Brain microvascular endothelial cell (primary cell): ENCODE data around the gene IL17REL.

Experiments used
- DNase-seq: peaks from one replicate; pipeline ENCODE4 v3.0.0-alpha.2; 2020
- H3K27ac ChIP-seq: fragments of 250-450 bp; sonication (Bioruptor Pico); 2 replicates; pipeline ENCODE4 v1.5.1; 2020; ENCODE audit warnings: mild to moderate bottlenecking, moderate library complexity
- H3K27me3 ChIP-seq: fragments of 250-450 bp; sonication (Bioruptor Pico); replicated peaks from 2 replicates; pipeline ENCODE4 v1.5.1; 2020; ENCODE audit warnings: mild to moderate bottlenecking
- H3K36me3 ChIP-seq: fragments of 250-450 bp; sonication (Bioruptor Pico); replicated peaks from 2 replicates; pipeline ENCODE4 v1.5.1; 2020; ENCODE audit warnings: mild to moderate bottlenecking
- H3K4me3 ChIP-seq: 2 replicates; pipeline ENCODE4 v1.5.1; 2011; ENCODE audit warnings: low read depth, mild to moderate bottlenecking, control low read depth, low read length, moderate library complexity
- in situ Hi-C: cut with HindIII; loops from 2 replicates; pipeline ENCODE4 v1.10.0; 2017; ENCODE audit warnings: low sequenced_read_pairs, low pct_ligation_motif_present
- TF ChIP-seq, protein P1 (sequence below): IDR thresholded peaks from 2 replicates; pipeline ENCODE4 v1.5.1; 2011; ENCODE audit warnings: low read depth, mild to moderate bottlenecking, moderate library complexity, low read length, control low read depth, inconsistent platforms; ENCODE audit errors: missing control alignments

IL17REL gene

DNA sequence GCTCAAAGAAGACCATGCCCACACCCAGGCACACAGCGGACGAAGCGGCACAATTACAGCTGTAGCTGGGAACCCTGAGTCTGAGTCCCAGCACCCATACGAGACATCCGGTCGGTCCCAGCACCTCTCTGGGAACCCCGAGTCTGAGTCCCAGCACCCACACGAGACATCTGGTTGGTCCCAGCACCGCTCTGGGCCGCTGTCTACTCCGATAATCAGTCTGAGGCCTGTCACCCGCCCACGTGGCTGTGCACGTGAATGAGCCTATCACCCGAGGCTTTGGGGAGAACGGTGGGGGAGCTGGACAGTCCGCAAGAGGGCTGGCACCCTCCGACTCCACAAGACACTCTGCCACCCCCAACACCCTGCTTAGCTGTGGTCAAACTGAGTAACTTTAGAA is 39.4 kb upstream of the IL17REL start:
- in situ Hi-C loops: no loop called here

DNA sequence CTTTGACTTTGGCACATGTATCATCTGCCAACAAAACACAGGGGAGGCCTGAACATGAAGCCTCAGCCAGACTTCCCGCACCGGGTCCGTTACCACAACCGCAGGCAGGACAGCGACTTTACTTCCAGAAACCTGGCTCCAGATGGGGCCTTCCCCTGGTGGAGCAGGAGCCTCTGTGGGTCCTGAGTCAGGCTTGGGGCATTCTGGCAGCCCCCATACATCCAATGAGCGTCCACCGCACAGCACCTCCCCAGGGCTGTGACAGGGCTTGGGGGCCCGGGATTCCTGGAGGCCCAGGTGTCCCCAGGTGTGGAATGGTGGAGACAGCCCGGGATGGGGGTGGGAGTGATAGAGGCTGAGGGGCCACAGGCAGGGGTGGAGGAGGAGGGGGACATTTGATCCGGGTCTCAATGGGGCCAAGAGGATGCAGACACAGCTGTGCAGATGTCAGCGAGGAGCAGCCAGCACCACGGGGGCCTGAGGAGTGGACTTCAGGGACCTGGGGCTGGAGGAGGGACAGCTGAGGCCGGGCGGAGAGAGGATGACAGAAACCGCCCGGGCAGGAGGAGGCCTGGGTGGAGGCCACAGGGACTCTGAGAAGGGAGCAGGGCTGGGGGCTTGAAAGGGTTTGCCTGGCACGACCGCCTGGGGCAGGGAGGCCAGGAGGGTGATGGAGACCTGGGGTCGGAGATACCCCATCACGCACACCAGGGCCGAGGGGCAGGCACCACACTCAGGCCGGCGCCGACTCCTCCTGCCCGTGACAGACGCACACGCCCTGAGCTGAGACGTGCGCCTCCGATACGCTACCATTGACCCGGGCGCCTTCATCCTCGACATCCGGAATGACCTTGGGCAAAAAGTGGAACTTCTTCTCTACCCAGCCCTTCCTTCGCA is 37.0 kb upstream of the IL17REL start:
- no peak overlapping the region for H3K27ac ChIP-seq
- no peak for DNase-seq
- in situ Hi-C loops: no loop called here
- no peaks in the 10 kb centered on the region for H3K27me3 ChIP-seq
- TF ChIP-seq, protein P1, sequence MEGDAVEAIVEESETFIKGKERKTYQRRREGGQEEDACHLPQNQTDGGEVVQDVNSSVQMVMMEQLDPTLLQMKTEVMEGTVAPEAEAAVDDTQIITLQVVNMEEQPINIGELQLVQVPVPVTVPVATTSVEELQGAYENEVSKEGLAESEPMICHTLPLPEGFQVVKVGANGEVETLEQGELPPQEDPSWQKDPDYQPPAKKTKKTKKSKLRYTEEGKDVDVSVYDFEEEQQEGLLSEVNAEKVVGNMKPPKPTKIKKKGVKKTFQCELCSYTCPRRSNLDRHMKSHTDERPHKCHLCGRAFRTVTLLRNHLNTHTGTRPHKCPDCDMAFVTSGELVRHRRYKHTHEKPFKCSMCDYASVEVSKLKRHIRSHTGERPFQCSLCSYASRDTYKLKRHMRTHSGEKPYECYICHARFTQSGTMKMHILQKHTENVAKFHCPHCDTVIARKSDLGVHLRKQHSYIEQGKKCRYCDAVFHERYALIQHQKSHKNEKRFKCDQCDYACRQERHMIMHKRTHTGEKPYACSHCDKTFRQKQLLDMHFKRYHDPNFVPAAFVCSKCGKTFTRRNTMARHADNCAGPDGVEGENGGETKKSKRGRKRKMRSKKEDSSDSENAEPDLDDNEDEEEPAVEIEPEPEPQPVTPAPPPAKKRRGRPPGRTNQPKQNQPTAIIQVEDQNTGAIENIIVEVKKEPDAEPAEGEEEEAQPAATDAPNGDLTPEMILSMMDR: no peak
- H3K4me3 ChIP-seq: no peak overlapping the region
- H3K36me3 ChIP-seq: no peaks in the 10 kb centered on the region

More for the DNA sequence above, 39.4 kb upstream of the IL17REL start:
- DNase-seq: no peak
- no peaks in the 10 kb centered on the region for H3K36me3 ChIP-seq
- TF ChIP-seq, protein P1: no peak
- H3K4me3 ChIP-seq: no peak overlapping the region
- H3K27me3 ChIP-seq: no peaks in the 10 kb centered on the region
- no peak overlapping the region for H3K27ac ChIP-seq

DNA sequence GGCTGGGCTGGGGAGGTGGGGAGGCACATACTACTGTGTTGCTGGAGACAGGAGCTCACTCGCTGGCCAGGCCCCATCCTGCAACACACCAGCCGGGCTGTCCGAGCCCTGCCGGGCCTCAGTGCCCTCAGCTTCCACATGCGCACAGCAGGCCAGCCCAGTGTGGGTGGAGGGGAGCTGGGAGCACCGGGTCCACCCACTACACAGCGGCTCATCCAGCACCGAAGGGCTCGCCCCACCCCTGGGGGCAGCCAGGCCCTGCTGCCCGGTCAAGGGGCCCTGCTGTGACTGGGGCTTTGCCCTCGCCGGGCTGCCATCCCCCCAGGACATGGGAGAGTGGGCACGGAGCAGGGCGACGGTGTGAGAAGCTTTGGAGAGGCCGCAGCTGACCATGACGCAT is 36.3 kb upstream of the IL17REL start:
- in situ Hi-C loops: no loop called here
- TF ChIP-seq, protein P1: no peak
- H3K4me3 ChIP-seq: no peak overlapping the region
- H3K27ac ChIP-seq: no peak overlapping the region
- H3K27me3 ChIP-seq: no peaks in the 10 kb centered on the region
- DNase-seq: no peak
- no peaks in the 10 kb centered on the region for H3K36me3 ChIP-seq

DNA sequence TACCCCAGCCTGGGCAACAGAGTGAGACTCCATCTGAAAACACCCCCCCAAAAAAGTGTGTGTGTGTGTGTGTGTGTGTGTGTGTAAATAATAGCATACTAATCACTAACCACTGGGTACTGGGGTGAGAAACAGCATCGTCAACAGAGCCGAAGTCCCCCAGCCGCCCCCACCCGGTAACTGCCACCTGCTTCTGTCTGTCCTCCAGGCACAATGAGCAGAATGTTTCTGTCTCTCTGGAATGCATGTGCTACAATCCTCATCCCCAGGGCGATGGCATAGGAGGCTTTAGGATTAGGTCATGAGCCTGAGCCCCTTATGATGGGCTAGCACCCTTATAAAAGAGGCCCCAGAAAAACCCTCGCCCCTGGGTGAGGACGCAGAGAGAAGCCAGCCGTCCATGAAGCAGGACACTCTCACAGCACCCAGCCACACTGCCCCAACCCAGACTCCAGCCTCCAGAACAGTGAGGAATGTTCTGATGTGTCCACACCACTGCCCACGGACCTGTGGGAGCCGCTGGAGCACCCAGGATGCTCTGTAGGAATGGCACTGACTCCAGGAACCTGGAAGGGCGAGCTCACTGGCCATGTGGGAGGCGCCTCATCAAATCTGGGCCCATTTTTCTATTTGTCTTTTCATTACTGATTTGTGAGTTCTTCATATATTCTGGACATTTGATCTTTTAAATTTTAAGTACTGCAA is 35.6 kb upstream of the IL17REL start:
- Histone ChIP-seq H3K27ac (no peak overlapping the region), H3K27me3 (no peaks in the 10 kb centered on the region), H3K4me3 (no peak overlapping the region), H3K36me3 (no peaks in the 10 kb centered on the region)
- DNase-seq: no peak
- in situ Hi-C loops: no loop called here
- TF ChIP-seq, protein P1: no peak

DNA sequence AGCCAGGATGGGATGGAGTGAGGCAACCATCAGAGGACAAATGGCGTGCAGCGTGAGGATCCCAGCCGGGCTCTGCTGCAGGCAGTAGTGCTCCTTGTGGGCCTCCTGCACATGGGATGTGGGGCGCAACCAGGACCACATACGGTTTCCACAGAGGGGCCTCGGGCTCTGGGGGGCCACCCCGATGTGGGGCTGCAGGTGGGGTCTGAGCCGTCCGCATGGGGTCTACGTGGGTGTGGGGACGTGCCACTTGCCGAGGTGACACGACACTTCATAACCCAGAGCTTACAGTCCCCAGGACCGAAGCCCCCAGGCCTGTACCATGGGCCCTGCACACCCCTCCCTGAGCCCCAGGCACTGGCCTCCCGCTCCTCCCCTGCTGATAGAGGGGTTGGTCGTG is 34.8 kb upstream of the IL17REL start:
- no peak for DNase-seq
- TF ChIP-seq, protein P1: no peak
- no peaks in the 10 kb centered on the region for H3K36me3 ChIP-seq
- H3K4me3 ChIP-seq: no peak overlapping the region
- H3K27me3 ChIP-seq: no peaks in the 10 kb centered on the region
- in situ Hi-C loops: no loop called here
- H3K27ac ChIP-seq: no peak overlapping the region
